KG1 (cell line): ENCODE data around the gene POTEG.
"Not testable (repeated sequence)": the region's sequence is repeated elsewhere in the genome, so short reads cannot be mapped to it uniquely, and the experiment has no call there.

Experiments used
- DNase-seq: peaks from one replicate; lab custom pipeline; 2025; lab: John Stamatoyannopoulos, UW

The POTEG gene

GRCh38 chr14:19434241-19434640 lies at the start of gene POTEG:
Gene POTEG (minus strand): TSS chr14:19434341. CDS start chr14:19434289, 52 bp downstream.
- not testable (repeated sequence) for DNase-seq

- not testable (repeated sequence) for DNase-seq
These were observed 48.0 kb upstream of the POTEG start for GRCh38 chr14:19482093-19482492.

- DNase-seq = not testable (repeated sequence)
These were observed 47.3 kb upstream of the POTEG start for GRCh38 chr14:19481421-19481820.

- DNase-seq = not testable (repeated sequence)
These were observed 46.4 kb upstream of the POTEG start for GRCh38 chr14:19480491-19480890.

GRCh38 chr14:19445761-19446160 lies 11.6 kb upstream of the POTEG start:
- not testable (repeated sequence) for DNase-seq

GRCh38 chr14:19439826-19440225 lies 5.7 kb upstream of the POTEG start:
- not testable (repeated sequence) for DNase-seq

- DNase-seq = not testable (repeated sequence)
These were observed 5.1 kb upstream of the POTEG start for GRCh38 chr14:19439219-19439618.

GRCh38 chr14:19437126-19437443 lies 2.9 kb upstream of the POTEG start:
- not testable (repeated sequence) for DNase-seq

GRCh38 chr14:19436311-19437125 lies 2.4 kb upstream of the POTEG start:
- not testable (repeated sequence) for DNase-seq

- DNase-seq = not testable (repeated sequence)
These were observed 1.7 kb upstream of the POTEG start for GRCh38 chr14:19435852-19436251.

- DNase-seq = not testable (repeated sequence)
These were observed 750 bp upstream of the POTEG start for GRCh38 chr14:19434891-19435290.

- DNase-seq = not testable (repeated sequence)
These were observed 376 bp downstream of the POTEG start for GRCh38 chr14:19433765-19434164.

GRCh38 chr14:19408519-19408918 lies 25.6 kb downstream of the POTEG start:
- not testable (repeated sequence) for DNase-seq

- not testable (repeated sequence) for DNase-seq
These were observed 32.0 kb downstream of the POTEG start for GRCh38 chr14:19402097-19402496.

GRCh38 chr14:19394727-19395126 lies 39.4 kb downstream of the POTEG start:
- not testable (repeated sequence) for DNase-seq

GRCh38 chr14:19390230-19390629 lies 43.9 kb downstream of the POTEG start:
- not testable (repeated sequence) for DNase-seq

- DNase-seq = not testable (repeated sequence)
These were observed 45.4 kb downstream of the POTEG start for GRCh38 chr14:19388741-19389140.

GRCh38 chr14:19386996-19387395 lies 47.1 kb downstream of the POTEG start:
- DNase-seq = not testable (repeated sequence)

GRCh38 chr14:19386309-19386708 lies 47.8 kb downstream of the POTEG start:
- DNase-seq = not testable (repeated sequence)

- DNase-seq = not testable (repeated sequence)
These were observed 49.9 kb downstream of the POTEG start for GRCh38 chr14:19384088-19384781.

- not testable (repeated sequence) for DNase-seq
These were observed 51.0 kb downstream of the POTEG start for GRCh38 chr14:19383008-19383584.

- DNase-seq = not testable (repeated sequence)
These were observed 54.0 kb downstream of the POTEG start for GRCh38 chr14:19380137-19380536.

- DNase-seq = not testable (repeated sequence)
These were observed 59.7 kb downstream of the POTEG start for GRCh38 chr14:19374451-19374903.
